ENCODE data around the gene C2orf49. TPM values are rescaled to one million over a fixed set of nuclear protein-coding genes. Genes with fewer than 3 reads are reported as not detected.

C2orf49 gene
- total and polyA plus RNA-seq, 2 donors (not counting 1 experiment from before 2014, with no cell fraction given), result 7.5 to 29.3 TPM

- no peak overlapping the region for H3K4me3 ChIP-seq (ENCODE audit: control extremely low read depth in 1 of 5, extremely low read depth in 1 of 5, insufficient read depth in 1 of 5, low read depth in 2 of 5, low read length in 4 of 5)
- no peaks in the 10 kb centered on the region for H3K36me3 ChIP-seq (replicated peaks in 1 of 2; ENCODE audit: control extremely low read depth in 1 of 2, control insufficient read depth in 1 of 2, extremely low read depth in 1 of 2, insufficient read depth in 2 of 2, low read length in 1 of 2)
- DNase-seq (no peak), ATAC-seq (ENCODE audit: low read depth) (no peak)
- H3K79me2 ChIP-seq (ENCODE audit: control insufficient read depth, insufficient read depth, low read length), result no peaks in the 10 kb centered on the region
- Mint-ChIP-seq H3K4me3 (no peak overlapping the region), H3K9me3 (ENCODE audit: insufficient read depth) (no peaks in the 10 kb centered on the region), H3K4me1 (peaks cover 8% of the 10 kb centered on the region), H3K27ac (no peak overlapping the region), H3K27me3 (peaks cover 57% of the 10 kb centered on the region)
- H2AFZ ChIP-seq (ENCODE audit: insufficient read depth, low read depth, low read length, poor library complexity, severe bottlenecking), result no peak overlapping the region
- no peaks in the 10 kb centered on the region for H4K20me1 ChIP-seq (ENCODE audit: control insufficient read depth, insufficient read depth, low read length, poor library complexity, severe bottlenecking)
- no peak overlapping the region for H3K9ac ChIP-seq (ENCODE audit: low read length)
- H3K27me3 ChIP-seq (replicated peaks in 1 of 4; ENCODE audit: control extremely low read depth in 1 of 4, control insufficient read depth in 3 of 4, insufficient read depth in 4 of 4, low read length in 3 of 4), result peaks cover 0 to 42% (median 18%) of the 10 kb centered on the region in 4 experiments
- CTCF ChIA-PET, result no interaction called here
- TF ChIP-seq EZH2 (IDR thresholded peaks at IDR 0.05; ENCODE audit: borderline replicate concordance, insufficient read depth, low read depth, low read length, poor library complexity, severe bottlenecking), result no peak
- no peak for TF ChIP-seq CTCF (IDR thresholded peaks at IDR 0.05)
- peaks cover 10 to 14% of the 10 kb centered on the region in 2 donors for H3K4me1 ChIP-seq (ENCODE audit: control insufficient read depth in 2 of 2, insufficient read depth in 2 of 2, low read length in 2 of 2)
- no peak overlapping the region for H3K4me2 ChIP-seq (replicated peaks; ENCODE audit: low read depth, low read length, poor library complexity, severe bottlenecking)
- H3K27ac ChIP-seq (ENCODE audit: low read length in 2 of 2), result no peak overlapping the region
- 85% methylated on average over 5 of the region's 13 CpGs for WGBS (ENCODE audit: insufficient coverage)
- intact Hi-C loops (cut with micrococcal nuclease), result no loop called here
- peaks cover 0 to 9% (median 0%) of the 10 kb centered on the region in 3 donors for H3K9me3 ChIP-seq (ENCODE audit: control extremely low read depth in 1 of 3, control insufficient read depth in 2 of 3, insufficient read depth in 1 of 3, low read length in 2 of 3)
- POLR2A ChIA-PET, result no interaction called here
Observed at GRCh38 chr2:105397025-105397722, 59.8 kb downstream of the C2orf49 start.

- Histone ChIP-seq H3K36me3 (replicated peaks in 1 of 2; ENCODE audit: control extremely low read depth in 1 of 2, control insufficient read depth in 1 of 2, extremely low read depth in 1 of 2, insufficient read depth in 2 of 2, low read length in 1 of 2) (no peaks in the 10 kb centered on the region), H2AFZ (ENCODE audit: insufficient read depth, low read depth, low read length, poor library complexity, severe bottlenecking) (peak overlapping the region; percentile 82), H3K4me1 (ENCODE audit: control insufficient read depth in 2 of 2, insufficient read depth in 2 of 2, low read length in 2 of 2) (peaks cover 10 to 14% of the 10 kb centered on the region in 2 donors), H3K4me3 (ENCODE audit: control extremely low read depth in 1 of 5, extremely low read depth in 1 of 5, insufficient read depth in 1 of 5, low read depth in 2 of 5, low read length in 4 of 5) (peak overlapping the region in 1 of 5 experiments; percentile 71), H3K27me3 (replicated peaks in 1 of 4; ENCODE audit: control extremely low read depth in 1 of 4, control insufficient read depth in 3 of 4, insufficient read depth in 4 of 4, low read length in 3 of 4) (peaks cover 0 to 42% (median 18%) of the 10 kb centered on the region in 4 experiments), H3K4me2 (replicated peaks; ENCODE audit: low read depth, low read length, poor library complexity, severe bottlenecking) (peak overlapping the region; percentile 97), H3K9ac (ENCODE audit: low read length) (peak overlapping the region; percentile 71), H3K79me2 (ENCODE audit: control insufficient read depth, insufficient read depth, low read length) (no peaks in the 10 kb centered on the region), H3K27ac (ENCODE audit: low read length in 2 of 2) (no peak overlapping the region), H3K9me3 (ENCODE audit: control extremely low read depth in 1 of 3, control insufficient read depth in 2 of 3, insufficient read depth in 1 of 3, low read length in 2 of 3) (peaks cover 0 to 9% (median 0%) of the 10 kb centered on the region in 3 donors), H4K20me1 (ENCODE audit: control insufficient read depth, insufficient read depth, low read length, poor library complexity, severe bottlenecking) (no peaks in the 10 kb centered on the region)
- no peak overlapping the region for H3K27ac Mint-ChIP-seq
- ChIA-PET CTCF (interaction anchor here (0.8 kb wide), 1 partner anchor 9 kb away, joined by 3 read pairs; no protein-coding TSS in a partner anchor), POLR2A (no interaction called here)
- ATAC-seq (ENCODE audit: low read depth), result no peak
- no peak for DNase-seq
- intact Hi-C loops (cut with micrococcal nuclease), result no loop called here
- 50% methylated on average over 1 of the region's 6 CpGs for WGBS (ENCODE audit: insufficient coverage)
- H3K9me3 Mint-ChIP-seq (ENCODE audit: insufficient read depth), result no peaks in the 10 kb centered on the region
- no peak for TF ChIP-seq CTCF (IDR thresholded peaks at IDR 0.05)
- TF ChIP-seq EZH2 (IDR thresholded peaks at IDR 0.05; ENCODE audit: borderline replicate concordance, insufficient read depth, low read depth, low read length, poor library complexity, severe bottlenecking), result no peak
- peak overlapping the region; percentile 74 for H3K4me3 Mint-ChIP-seq
- peaks cover 56% of the 10 kb centered on the region for H3K27me3 Mint-ChIP-seq
- H3K4me1 Mint-ChIP-seq, result peaks cover 8% of the 10 kb centered on the region
Observed at GRCh38 chr2:105397953-105398335, 60.6 kb downstream of the C2orf49 start.

Measured in B cell (primary cell).